OCI-LY7 (cell line): ENCODE results near the gene SLIT3. TPM values are rescaled to one million over a fixed set of nuclear protein-coding genes. Genes with fewer than 3 reads are reported as not detected.

Experiments
- BruUV-seq: library from RNA; stranded (reverse); fragments of 400-500 nt; replicated peaks from 2 replicates; lab custom pipeline; 2021; lab: Mats Ljungman, UMichigan
- CTCF ChIA-PET: fragments of 300-600 bp; sonication (Branson Sonifier 250); formaldehyde crosslinking; loops from one replicate; lab custom pipeline; 2022; ENCODE audit warnings: antibody characterized with exemption; ENCODE audit not compliant: unreplicated experiment; lab: Charles Lee
- POLR2A ChIA-PET: fragments of 300-600 bp; sonication (Branson Sonifier 250); formaldehyde crosslinking; loops from one replicate; lab custom pipeline; 2022; ENCODE audit warnings: antibody characterized with exemption; lab: Charles Lee
- DNase-seq: peaks from one replicate; pipeline ENCODE4 v3.0.0-alpha.2; 2015; ENCODE audit warnings: low spot score
- H2AFZ ChIP-seq: fragments of 200-600 bp; sonication (generic), shearing (Covaris generic); 2 replicates; pipeline ENCODE4 v1.6.1; 2014; ENCODE audit warnings: mild to moderate bottlenecking, antibody characterized with exemption, low read length, moderate library complexity
- H3K27ac ChIP-seq: fragments of 200-600 bp; sonication (generic); 2 replicates; pipeline ENCODE4 v1.5.1; 2014; ENCODE audit warnings: mixed run types, low read depth, mild to moderate bottlenecking, moderate library complexity, low read length, inconsistent platforms; ENCODE audit not compliant: poor library complexity, severe bottlenecking
- H3K36me3 ChIP-seq: fragments of 200-600 bp; sonication (generic); 2 replicates; pipeline ENCODE4 v1.6.1; 2014; ENCODE audit warnings: mild to moderate bottlenecking, antibody characterized with exemption, low read length, moderate library complexity, mixed read lengths; ENCODE audit not compliant: insufficient read depth
- H3K4me1 ChIP-seq: fragments of 200-600 bp; sonication (generic); 2 replicates; pipeline ENCODE4 v1.5.1; 2014; ENCODE audit warnings: mild to moderate bottlenecking, low read length; ENCODE audit not compliant: insufficient read depth, poor library complexity, severe bottlenecking
- H3K4me2 ChIP-seq: fragments of 200-600 bp; sonication (generic); 2 replicates; pipeline ENCODE4 v1.6.1; 2014; ENCODE audit warnings: mild to moderate bottlenecking, low read length
- H3K4me3 ChIP-seq: fragments of 200-600 bp; sonication (generic); 2 replicates; pipeline ENCODE4 v1.5.1; 2014; ENCODE audit warnings: mild to moderate bottlenecking, low read depth, low read length; ENCODE audit not compliant: poor library complexity, severe bottlenecking
- H3K79me2 ChIP-seq: fragments of 200-600 bp; sonication (generic); 2 replicates; pipeline ENCODE4 v1.6.1; 2016; ENCODE audit warnings: low read depth, mild to moderate bottlenecking, low read length, moderate library complexity, mixed read lengths; ENCODE audit not compliant: insufficient read depth
- H3K9me2 ChIP-seq: fragments of 200-600 bp; sonication (generic); 2 replicates; pipeline ENCODE4 v1.6.1; 2016; ENCODE audit warnings: mild to moderate bottlenecking, low read length, mixed read lengths; ENCODE audit not compliant: insufficient read depth
- H3K9me3 ChIP-seq: fragments of 200-600 bp; sonication (generic); 2 replicates; pipeline ENCODE4 v1.6.1; 2014; ENCODE audit warnings: mild to moderate bottlenecking, mixed run types, low read length, mixed read lengths
- H4K20me1 ChIP-seq: fragments of 200-600 bp; sonication (generic); 2 replicates; pipeline ENCODE4 v1.6.1; 2014; ENCODE audit warnings: mild to moderate bottlenecking, antibody characterized with exemption, low read length, moderate library complexity, mixed read lengths; ENCODE audit not compliant: insufficient read depth
- EZH2phosphoT487 ChIP-seq: fragments of 200-600 bp; sonication (generic); IDR thresholded peaks from 2 replicates; pipeline ENCODE4 v1.6.1; 2018; ENCODE audit warnings: low read depth, borderline replicate concordance, mild to moderate bottlenecking, mixed run types, antibody characterized with exemption, low read length, moderate library complexity, mixed read lengths
- intact Hi-C: fragments of 100-400 bp; cut with micrococcal nuclease; formaldehyde crosslinking; loops from one replicate; pipeline ENCODE4 v1.10.0; 2022; ENCODE audit not compliant: unreplicated experiment
- total RNA-seq, 2 experiments: library from RNA; depleted of rRNA in 1 of 2; stranded (reverse); fragments of >200 nt in 1 of 2; shearing (Covaris generic) in 1 of 2; gene quantifications; 2 replicates each; pipeline ENCODE4 v1.2.3, GENCODE V29; 2014 to 2022
- TF ChIP-seq, protein P1 (sequence below): fragments of 200-600 bp; sonication (generic); conservative IDR thresholded peaks from 2 replicates; pipeline ENCODE4 v1.5.1; 2014; ENCODE audit warnings: mild to moderate bottlenecking, antibody characterized with exemption, low read length, moderate library complexity, mixed read lengths

Gene SLIT3
- total RNA-seq, 2 experiments from 2014 or later, result not detected

DNA sequence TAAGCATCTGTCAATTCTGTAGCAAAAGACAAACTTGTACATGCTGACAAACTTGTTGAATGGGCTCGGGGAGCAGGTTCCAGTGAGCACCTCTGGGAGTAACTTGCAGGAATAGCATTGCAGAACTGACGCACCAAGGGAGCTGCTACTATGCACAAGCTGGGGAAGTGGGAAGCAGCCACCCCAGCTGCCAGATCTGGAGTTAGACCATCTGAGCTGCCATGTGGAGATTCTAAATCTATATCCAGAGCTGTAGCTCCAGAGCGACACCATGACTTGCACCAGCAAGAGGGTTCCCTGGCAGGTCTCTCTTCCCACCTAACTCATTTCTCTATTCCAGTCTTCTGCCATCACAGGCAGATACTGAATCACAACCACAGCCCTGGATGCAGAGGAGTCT, 375.8 kb downstream of the SLIT3 start:
- CTCF ChIA-PET, result no interaction called here
- H3K36me3 ChIP-seq, result no peaks in the 10 kb centered on the region

DNA sequence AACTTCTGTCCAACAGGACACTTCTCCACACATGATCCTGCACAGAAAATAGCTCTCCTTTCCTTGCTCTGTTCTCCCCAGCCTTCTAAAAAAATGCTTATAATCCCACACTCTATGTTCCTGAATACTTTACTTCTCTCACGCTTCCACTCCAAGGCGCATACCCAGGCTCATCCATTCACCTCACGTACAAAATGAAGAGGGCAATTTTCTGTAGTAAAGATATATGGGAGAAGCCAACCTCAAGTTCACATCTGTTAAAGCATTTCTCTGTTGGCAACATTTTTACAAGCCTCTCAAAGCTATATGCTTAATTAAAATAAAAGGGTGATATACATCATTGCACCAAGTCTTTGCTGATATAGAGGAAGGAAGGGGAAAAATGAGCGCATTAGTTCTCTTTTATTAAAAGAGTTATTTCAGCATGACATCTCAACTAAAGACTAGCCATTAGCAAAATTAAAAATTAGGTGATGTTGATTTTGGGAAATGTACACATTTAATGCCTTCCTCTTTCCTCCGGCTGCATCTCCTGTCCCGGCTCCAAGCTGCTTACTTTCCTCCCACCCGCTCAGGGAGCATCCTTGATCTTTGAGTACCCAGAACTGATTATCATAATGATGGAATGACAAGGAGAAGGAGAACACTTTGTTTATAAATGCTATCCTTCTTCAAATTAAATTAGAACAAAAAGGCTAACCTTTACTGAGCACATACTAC, 379.6 kb downstream of the SLIT3 start:
- H2AFZ ChIP-seq, result no peak overlapping the region
- intact Hi-C loops, result no loop called here
- H3K9me3 ChIP-seq, result no peaks in the 10 kb centered on the region
- H3K4me2 ChIP-seq, result no peak overlapping the region
- H3K36me3 ChIP-seq, result no peaks in the 10 kb centered on the region
- no peaks in the 10 kb centered on the region for H3K4me1 ChIP-seq
- no peak overlapping the region for H3K4me3 ChIP-seq
- no peaks in the 10 kb centered on the region for H4K20me1 ChIP-seq
- TF ChIP-seq, protein P1, sequence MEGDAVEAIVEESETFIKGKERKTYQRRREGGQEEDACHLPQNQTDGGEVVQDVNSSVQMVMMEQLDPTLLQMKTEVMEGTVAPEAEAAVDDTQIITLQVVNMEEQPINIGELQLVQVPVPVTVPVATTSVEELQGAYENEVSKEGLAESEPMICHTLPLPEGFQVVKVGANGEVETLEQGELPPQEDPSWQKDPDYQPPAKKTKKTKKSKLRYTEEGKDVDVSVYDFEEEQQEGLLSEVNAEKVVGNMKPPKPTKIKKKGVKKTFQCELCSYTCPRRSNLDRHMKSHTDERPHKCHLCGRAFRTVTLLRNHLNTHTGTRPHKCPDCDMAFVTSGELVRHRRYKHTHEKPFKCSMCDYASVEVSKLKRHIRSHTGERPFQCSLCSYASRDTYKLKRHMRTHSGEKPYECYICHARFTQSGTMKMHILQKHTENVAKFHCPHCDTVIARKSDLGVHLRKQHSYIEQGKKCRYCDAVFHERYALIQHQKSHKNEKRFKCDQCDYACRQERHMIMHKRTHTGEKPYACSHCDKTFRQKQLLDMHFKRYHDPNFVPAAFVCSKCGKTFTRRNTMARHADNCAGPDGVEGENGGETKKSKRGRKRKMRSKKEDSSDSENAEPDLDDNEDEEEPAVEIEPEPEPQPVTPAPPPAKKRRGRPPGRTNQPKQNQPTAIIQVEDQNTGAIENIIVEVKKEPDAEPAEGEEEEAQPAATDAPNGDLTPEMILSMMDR, result no peak
- TF ChIP-seq EZH2phosphoT487, result no peak
- no peaks in the 10 kb centered on the region for H3K9me2 ChIP-seq
- POLR2A ChIA-PET, result interaction anchor here (1.0 kb wide), 1 partner anchor 12 kb away, joined by 3 read pairs; no protein-coding TSS in a partner anchor
- CTCF ChIA-PET, result no interaction called here
- no peaks in the 10 kb centered on the region for H3K79me2 ChIP-seq
- BruUV-seq, result no TSS peak
- no peak overlapping the region for H3K27ac ChIP-seq
- no peak for DNase-seq

More for the DNA sequence above, 375.8 kb downstream of the SLIT3 start:
- no peak for DNase-seq
- intact Hi-C loops, result no loop called here
- Histone ChIP-seq H4K20me1 (no peaks in the 10 kb centered on the region), H3K27ac (no peak overlapping the region), H2AFZ (no peak overlapping the region), H3K4me1 (no peaks in the 10 kb centered on the region), H3K4me3 (no peak overlapping the region), H3K79me2 (no peaks in the 10 kb centered on the region), H3K9me3 (no peaks in the 10 kb centered on the region), H3K9me2 (no peaks in the 10 kb centered on the region), H3K4me2 (no peak overlapping the region)
- POLR2A ChIA-PET, result interaction anchor here (0.7 kb wide), 1 partner anchor 155 kb away, joined by 3 read pairs; no protein-coding TSS in a partner anchor
- TF ChIP-seq EZH2phosphoT487, result no peak
- TF ChIP-seq, protein P1, result no peak
- BruUV-seq, result no TSS peak
